ENCODE data around the gene NOP9.

NOP9 gene

DNA sequence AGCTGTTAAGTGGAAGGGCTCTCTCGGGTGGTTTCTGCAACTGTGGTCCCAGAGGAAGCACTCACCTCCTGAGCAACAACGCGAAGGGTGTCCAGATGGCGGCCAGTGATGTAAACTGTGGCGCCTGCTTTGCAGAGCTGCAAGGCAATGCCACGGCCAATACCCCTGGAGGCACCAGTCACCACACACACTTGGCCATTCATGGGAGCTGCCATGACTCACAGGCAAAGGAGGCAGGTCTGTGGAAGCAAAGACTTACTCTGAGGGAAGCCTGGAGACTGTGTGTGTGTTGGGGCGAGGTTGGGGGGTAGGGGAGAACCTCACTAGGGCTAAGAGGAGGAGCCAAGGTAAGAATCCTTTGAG is 777 bp upstream of the NOP9 start:
- DNase-seq (ENCODE audit: low read depth), result no peak
- TF ChIP-seq, protein P1, sequence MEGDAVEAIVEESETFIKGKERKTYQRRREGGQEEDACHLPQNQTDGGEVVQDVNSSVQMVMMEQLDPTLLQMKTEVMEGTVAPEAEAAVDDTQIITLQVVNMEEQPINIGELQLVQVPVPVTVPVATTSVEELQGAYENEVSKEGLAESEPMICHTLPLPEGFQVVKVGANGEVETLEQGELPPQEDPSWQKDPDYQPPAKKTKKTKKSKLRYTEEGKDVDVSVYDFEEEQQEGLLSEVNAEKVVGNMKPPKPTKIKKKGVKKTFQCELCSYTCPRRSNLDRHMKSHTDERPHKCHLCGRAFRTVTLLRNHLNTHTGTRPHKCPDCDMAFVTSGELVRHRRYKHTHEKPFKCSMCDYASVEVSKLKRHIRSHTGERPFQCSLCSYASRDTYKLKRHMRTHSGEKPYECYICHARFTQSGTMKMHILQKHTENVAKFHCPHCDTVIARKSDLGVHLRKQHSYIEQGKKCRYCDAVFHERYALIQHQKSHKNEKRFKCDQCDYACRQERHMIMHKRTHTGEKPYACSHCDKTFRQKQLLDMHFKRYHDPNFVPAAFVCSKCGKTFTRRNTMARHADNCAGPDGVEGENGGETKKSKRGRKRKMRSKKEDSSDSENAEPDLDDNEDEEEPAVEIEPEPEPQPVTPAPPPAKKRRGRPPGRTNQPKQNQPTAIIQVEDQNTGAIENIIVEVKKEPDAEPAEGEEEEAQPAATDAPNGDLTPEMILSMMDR (IDR thresholded peaks at IDR 0.05; ENCODE audit: low read depth, low read length, missing control alignments), result no peak

DNA sequence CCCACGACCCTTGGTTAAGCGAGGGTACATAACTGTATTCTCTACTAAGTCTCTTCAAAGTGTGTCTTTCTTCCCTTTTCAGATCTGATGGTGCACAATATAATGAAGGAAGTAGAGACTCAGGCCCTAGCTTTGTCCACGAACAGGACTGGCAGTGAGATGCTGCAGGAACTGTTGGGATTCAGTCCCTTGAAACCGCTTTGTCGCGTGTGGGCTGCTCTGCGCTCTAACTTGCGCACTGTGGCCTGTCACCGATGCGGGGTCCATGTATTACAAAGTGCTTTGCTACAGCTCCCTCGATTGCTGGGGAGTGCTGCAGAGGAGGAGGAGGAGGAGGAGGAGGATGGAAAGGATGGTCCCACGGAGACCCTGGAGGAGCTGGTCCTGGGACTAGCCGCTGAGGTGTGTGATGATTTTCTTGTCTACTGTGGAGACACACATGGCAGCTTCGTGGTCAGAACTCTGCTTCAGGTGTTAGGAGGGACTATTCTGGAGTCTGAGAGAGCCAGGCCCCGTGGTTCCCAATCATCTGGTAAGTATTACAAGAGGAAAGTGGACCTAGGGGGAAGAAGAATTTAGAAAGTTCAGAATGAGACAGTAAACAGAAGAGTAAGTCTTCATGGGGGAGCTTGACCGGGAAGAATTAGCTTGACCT is 803 bp downstream of the NOP9 start:
- no peak for DNase-seq (ENCODE audit: low read depth)
- TF ChIP-seq, protein P1 (IDR thresholded peaks at IDR 0.05; ENCODE audit: low read depth, low read length, missing control alignments), result no peak
- in situ Hi-C loops (cut with HindIII; ENCODE audit: low sequenced_read_pairs), result no loop called here
- peak overlapping the region; percentile 98 for H3K4me3 ChIP-seq (ENCODE audit: low read depth, low read length)

More for the DNA sequence above, 777 bp upstream of the NOP9 start:
- in situ Hi-C loops (cut with HindIII; ENCODE audit: low sequenced_read_pairs), result no loop called here
- H3K4me3 ChIP-seq (ENCODE audit: low read depth, low read length), result peak overlapping the region; percentile 98

DNA sequence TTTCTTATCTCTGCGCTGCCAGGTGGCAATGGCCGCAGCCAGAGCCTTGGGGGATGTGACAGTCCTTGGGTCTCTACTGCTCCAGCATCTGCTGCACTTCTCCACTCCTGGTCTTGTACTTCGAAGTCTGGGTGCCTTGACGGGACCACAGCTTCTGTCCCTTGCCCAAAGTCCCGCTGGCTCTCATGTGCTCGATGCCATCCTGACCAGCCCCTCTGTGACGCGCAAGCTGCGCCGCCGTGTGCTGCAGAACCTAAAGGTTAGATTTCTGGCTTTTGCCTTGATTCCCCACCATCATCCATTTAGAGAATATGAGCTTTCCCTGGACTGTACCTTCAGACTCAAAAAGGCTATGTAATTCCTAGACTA is 4.4 kb downstream of the NOP9 start:
- H3K4me3 ChIP-seq (ENCODE audit: low read depth, low read length), result no peak overlapping the region
- no peak for DNase-seq (ENCODE audit: low read depth)
- TF ChIP-seq, protein P1 (IDR thresholded peaks at IDR 0.05; ENCODE audit: low read depth, low read length, missing control alignments), result no peak
- in situ Hi-C loops (cut with HindIII; ENCODE audit: low sequenced_read_pairs), result no loop called here

DNA sequence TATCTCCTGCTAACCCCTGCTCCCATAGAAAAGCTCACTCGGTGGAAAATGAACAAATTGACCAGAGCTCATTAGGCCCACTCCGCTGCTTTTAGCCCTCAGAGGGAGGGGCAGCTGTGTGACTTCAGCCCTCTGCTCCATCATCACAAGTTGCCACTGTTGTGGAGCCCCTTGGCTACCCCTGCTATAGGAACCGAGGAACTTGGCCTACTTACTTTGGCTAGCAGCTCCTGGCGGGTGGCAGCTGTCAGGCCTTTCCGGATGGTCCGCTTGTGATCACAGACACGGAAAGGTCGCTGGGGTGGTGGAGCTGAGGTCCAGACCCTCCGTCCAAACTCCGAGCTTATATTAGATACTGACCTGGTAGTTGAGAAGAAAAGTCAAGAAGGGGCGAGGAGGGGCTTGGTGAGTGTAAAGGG is 7.5 kb downstream of the NOP9 start:
- no peak for DNase-seq (ENCODE audit: low read depth)
- TF ChIP-seq, protein P1 (IDR thresholded peaks at IDR 0.05; ENCODE audit: low read depth, low read length, missing control alignments), result no peak
- in situ Hi-C loops (cut with HindIII; ENCODE audit: low sequenced_read_pairs), result no loop called here
- no peak overlapping the region for H3K4me3 ChIP-seq (ENCODE audit: low read depth, low read length)

DNA sequence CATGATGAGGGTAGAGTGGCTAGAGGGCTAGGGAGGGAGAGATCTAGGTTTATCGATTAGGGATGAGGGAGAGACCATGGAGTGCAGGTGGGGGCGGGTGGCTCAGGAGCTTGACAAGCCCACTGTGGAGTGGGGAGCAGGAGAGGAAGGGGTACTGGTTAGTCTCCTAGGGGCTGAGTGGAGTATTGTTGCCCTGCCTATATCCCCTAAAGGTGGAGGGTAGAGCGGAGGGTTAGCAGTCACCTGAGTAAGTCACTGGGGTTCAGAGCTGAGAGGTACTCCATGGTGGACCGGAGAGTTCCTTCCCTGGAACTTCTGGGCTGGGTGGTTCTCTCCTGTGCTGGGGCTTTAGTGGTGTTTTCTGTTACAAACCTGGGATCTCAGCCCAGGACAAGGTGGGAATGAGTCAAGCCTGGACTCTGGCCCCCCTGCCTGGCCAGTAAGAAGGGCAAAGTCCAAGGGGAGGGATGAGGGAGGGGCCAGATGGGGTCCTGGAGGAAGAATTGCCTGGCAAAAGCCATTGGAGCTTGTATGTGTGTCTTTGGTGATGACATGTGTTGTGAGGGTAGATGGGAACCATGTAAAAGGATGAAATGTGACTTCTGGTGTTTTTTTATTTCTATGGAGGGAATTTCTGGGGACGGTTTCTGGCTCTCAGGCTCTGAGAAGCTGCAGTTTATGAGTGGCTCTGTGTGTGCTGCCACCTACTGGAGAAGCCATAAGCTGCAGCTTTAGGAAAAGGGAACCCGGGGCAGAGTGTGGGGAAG is 8.1 kb downstream of the NOP9 start, which contains the start of gene CIDEB:
TSS of gene CIDEB (minus strand) at position 403 of the 767 bp plus-strand sequence. CDS start at position 284, 119 bp downstream.
- peak; percentile 18 for DNase-seq (ENCODE audit: low read depth)
- H3K4me3 ChIP-seq (ENCODE audit: low read depth, low read length), result no peak within 1 kb of the TSS
- in situ Hi-C loops (cut with HindIII; ENCODE audit: low sequenced_read_pairs), result no loop called here
- TF ChIP-seq, protein P1 (IDR thresholded peaks at IDR 0.05; ENCODE audit: low read depth, low read length, missing control alignments), result peak; percentile 99

DNA sequence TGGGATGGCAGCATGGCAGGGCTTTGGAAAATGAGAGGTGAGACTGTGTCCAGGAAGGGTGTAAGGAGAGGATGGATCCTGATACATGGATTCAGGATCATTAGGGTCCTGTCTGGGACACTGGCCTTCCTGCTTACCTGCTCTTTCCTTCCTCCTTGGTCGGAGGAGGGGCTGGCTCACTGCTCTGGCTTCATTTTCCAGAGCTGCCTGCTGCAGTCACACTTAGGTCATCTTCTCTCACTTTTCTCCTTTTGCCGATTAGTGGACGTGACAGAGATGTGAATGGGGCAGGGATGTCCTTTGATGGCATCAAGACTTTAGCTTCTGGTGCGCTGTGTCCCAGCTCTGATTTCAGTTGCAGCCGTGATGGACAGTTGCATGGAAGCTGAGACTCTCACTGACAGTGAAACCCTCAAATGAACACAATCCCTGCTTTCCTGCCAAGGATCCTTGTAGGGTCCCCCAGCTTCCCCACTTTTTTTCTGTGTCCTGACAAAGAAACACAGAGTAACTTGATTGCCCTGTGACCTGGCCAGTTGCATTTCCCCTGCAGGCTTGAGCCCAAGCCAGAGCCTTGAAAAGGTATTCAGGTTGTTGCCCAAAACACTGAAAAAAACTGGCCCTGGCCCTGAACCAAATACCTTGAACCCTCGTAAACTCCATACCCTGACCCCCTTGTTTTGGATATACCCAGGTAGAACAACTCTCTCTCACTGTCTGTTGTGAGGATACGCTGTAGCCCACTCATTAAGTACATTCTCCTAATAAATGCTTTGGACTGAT is 8.9 kb downstream of the NOP9 start:
- in situ Hi-C loops (cut with HindIII; ENCODE audit: low sequenced_read_pairs), result no loop called here
- TF ChIP-seq, protein P1 (IDR thresholded peaks at IDR 0.05; ENCODE audit: low read depth, low read length, missing control alignments), result no peak
- H3K4me3 ChIP-seq (ENCODE audit: low read depth, low read length), result no peak overlapping the region
- no peak for DNase-seq (ENCODE audit: low read depth)

Measured in astrocyte of the cerebellum (primary cell).